ENCODE results near the gene TRRAP.

TRRAP gene

GRCh38 chr7:98957766-98958165 lies 79.4 kb downstream of the TRRAP start:
- Histone ChIP-seq H2BK15ac (ENCODE audit: low read length) (no peak overlapping the region), H4K91ac (ENCODE audit: low read depth, low read length, poor library complexity) (no peak overlapping the region), H3K27ac (replicated peaks; ENCODE audit: low read length) (no peak overlapping the region), H2AFZ (ENCODE audit: low read length) (no peak overlapping the region), H3K27me3 (ENCODE audit: control insufficient read depth in 3 of 3, insufficient read depth in 3 of 3, low read depth in 1 of 3, low read length in 3 of 3) (no peaks in the 10 kb centered on the region), H3K79me1 (ENCODE audit: low read depth, low read length) (peaks cover 4% of the 10 kb centered on the region), H3K36me3 (replicated peaks in 1 of 2; ENCODE audit: control insufficient read depth in 2 of 2, insufficient read depth in 2 of 2, low read length in 2 of 2) (peaks cover 70 to 98% of the 10 kb centered on the region in 2 donors), H2AK5ac (ENCODE audit: low read depth, low read length) (no peak overlapping the region), H3K4me1 (ENCODE audit: control insufficient read depth in 2 of 2, insufficient read depth in 1 of 2, low read depth in 1 of 2, low read length in 2 of 2) (no peaks in the 10 kb centered on the region), H3K4me2 (ENCODE audit: insufficient read depth, low read length, poor library complexity, severe bottlenecking) (no peak overlapping the region), H2BK120ac (ENCODE audit: low read depth, low read length) (no peak overlapping the region), H3K14ac (ENCODE audit: low read length) (no peak overlapping the region), H2BK12ac (ENCODE audit: low read length) (no peak overlapping the region), H3K9ac (ENCODE audit: low read depth, low read length, poor library complexity) (no peak overlapping the region), H3K18ac (ENCODE audit: low read length) (no peak overlapping the region), H4K8ac (ENCODE audit: low read depth, low read length) (no peak overlapping the region), H3K4me3 (ENCODE audit: low read length in 2 of 2) (no peak overlapping the region), H3K23ac (ENCODE audit: low read depth, low read length, poor library complexity) (peak overlapping the region; percentile 26), H3K4ac (ENCODE audit: low read length) (no peak overlapping the region), H2BK5ac (ENCODE audit: low read length) (no peak overlapping the region), H3K9me3 (replicated peaks in 1 of 2; ENCODE audit: control insufficient read depth in 2 of 2, insufficient read depth in 1 of 2, low read depth in 1 of 2, low read length in 2 of 2) (no peaks in the 10 kb centered on the region)
- DNase-seq (ENCODE audit: low spot score), result no peak
- no CpG with 5 or more reads among the region's 11 CpGs for WGBS, 2 donors (ENCODE audit: extremely low coverage in 2 of 2, insufficient read length in 2 of 2, insufficient replicate concordance in 1 of 2)

DNA sequence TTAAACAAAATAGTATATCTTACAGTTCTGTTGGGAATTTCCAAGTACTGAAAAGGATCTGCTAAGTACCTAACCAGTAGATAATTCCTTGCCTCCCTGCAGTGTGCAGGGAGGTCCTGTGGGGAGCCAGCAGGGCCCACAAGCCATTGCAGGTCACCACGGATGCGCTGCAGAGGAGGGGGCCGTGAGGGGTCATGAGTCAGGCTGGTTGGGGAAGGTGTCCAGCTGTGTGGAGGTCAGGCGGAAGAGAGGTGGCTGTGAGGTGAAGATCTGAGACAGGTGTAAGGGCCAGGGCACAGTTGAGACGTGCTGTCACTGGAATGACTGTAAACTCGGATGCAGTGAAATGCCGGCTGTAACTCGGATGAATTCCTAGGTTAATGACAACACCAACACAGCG lies 80.6 kb downstream of the TRRAP start:
- no peak overlapping the region for H2BK120ac ChIP-seq (ENCODE audit: low read depth, low read length)
- no peak for DNase-seq (ENCODE audit: low spot score)
- H3K27ac ChIP-seq (replicated peaks; ENCODE audit: low read length), result no peak overlapping the region
- no peak overlapping the region for H3K4me3 ChIP-seq (ENCODE audit: low read length in 2 of 2)
- H3K79me1 ChIP-seq (ENCODE audit: low read depth, low read length), result peaks cover 4% of the 10 kb centered on the region
- no peaks in the 10 kb centered on the region for H3K27me3 ChIP-seq (ENCODE audit: control insufficient read depth in 3 of 3, insufficient read depth in 3 of 3, low read depth in 1 of 3, low read length in 3 of 3)
- no peak overlapping the region for H3K4me2 ChIP-seq (ENCODE audit: insufficient read depth, low read length, poor library complexity, severe bottlenecking)
- H3K18ac ChIP-seq (ENCODE audit: low read length), result no peak overlapping the region
- no peaks in the 10 kb centered on the region for H3K4me1 ChIP-seq (ENCODE audit: control insufficient read depth in 2 of 2, insufficient read depth in 1 of 2, low read depth in 1 of 2, low read length in 2 of 2)
- H2AK5ac ChIP-seq (ENCODE audit: low read depth, low read length), result no peak overlapping the region
- no peak overlapping the region for H3K9ac ChIP-seq (ENCODE audit: low read depth, low read length, poor library complexity)
- H3K14ac ChIP-seq (ENCODE audit: low read length), result no peak overlapping the region
- H2AFZ ChIP-seq (ENCODE audit: low read length), result no peak overlapping the region
- peaks cover 60 to 97% of the 10 kb centered on the region in 2 donors for H3K36me3 ChIP-seq (replicated peaks in 1 of 2; ENCODE audit: control insufficient read depth in 2 of 2, insufficient read depth in 2 of 2, low read length in 2 of 2)
- no peak overlapping the region for H3K23ac ChIP-seq (ENCODE audit: low read depth, low read length, poor library complexity)
- H3K9me3 ChIP-seq (replicated peaks in 1 of 2; ENCODE audit: control insufficient read depth in 2 of 2, insufficient read depth in 1 of 2, low read depth in 1 of 2, low read length in 2 of 2), result no peaks in the 10 kb centered on the region
- H3K4ac ChIP-seq (ENCODE audit: low read length), result no peak overlapping the region
- H4K8ac ChIP-seq (ENCODE audit: low read depth, low read length), result peak overlapping the region; percentile 43
- H2BK12ac ChIP-seq (ENCODE audit: low read length), result no peak overlapping the region
- no peak overlapping the region for H4K91ac ChIP-seq (ENCODE audit: low read depth, low read length, poor library complexity)
- H2BK5ac ChIP-seq (ENCODE audit: low read length), result peak overlapping the region; percentile 29
- no peak overlapping the region for H2BK15ac ChIP-seq (ENCODE audit: low read length)
- no CpG with 5 or more reads among the region's 9 CpGs for WGBS, 2 donors (ENCODE audit: extremely low coverage in 2 of 2, insufficient read length in 2 of 2, insufficient replicate concordance in 1 of 2)

DNA sequence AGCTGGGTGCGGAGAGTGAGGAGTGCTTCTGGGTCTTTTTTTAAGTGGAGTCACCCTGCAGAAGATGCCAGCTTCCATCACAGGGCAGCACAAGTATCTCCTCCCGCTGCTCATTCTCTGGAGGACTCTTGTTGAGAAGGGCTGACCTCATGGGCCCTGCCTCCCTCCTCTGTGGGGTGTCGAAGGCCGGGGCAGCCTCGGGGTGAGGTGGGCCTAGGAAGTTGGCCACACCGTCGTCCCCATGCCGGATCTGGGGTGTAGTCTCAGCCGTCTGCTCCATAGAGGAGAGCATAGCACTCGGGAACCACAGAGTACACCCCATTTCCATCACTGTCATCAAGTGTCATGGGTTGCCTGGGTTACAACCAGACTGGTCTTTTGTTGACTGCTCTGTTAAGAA lies 85.0 kb downstream of the TRRAP start:
- no peak for DNase-seq (ENCODE audit: low spot score)
- Histone ChIP-seq H2AFZ (ENCODE audit: low read length) (no peak overlapping the region), H3K4me2 (ENCODE audit: insufficient read depth, low read length, poor library complexity, severe bottlenecking) (no peak overlapping the region), H3K9me3 (replicated peaks in 1 of 2; ENCODE audit: control insufficient read depth in 2 of 2, insufficient read depth in 1 of 2, low read depth in 1 of 2, low read length in 2 of 2) (no peaks in the 10 kb centered on the region), H3K36me3 (replicated peaks in 1 of 2; ENCODE audit: control insufficient read depth in 2 of 2, insufficient read depth in 2 of 2, low read length in 2 of 2) (peaks cover 44 to 97% of the 10 kb centered on the region in 2 donors), H2BK12ac (ENCODE audit: low read length) (no peak overlapping the region), H2BK120ac (ENCODE audit: low read depth, low read length) (no peak overlapping the region), H2BK15ac (ENCODE audit: low read length) (no peak overlapping the region), H3K27me3 (ENCODE audit: control insufficient read depth in 3 of 3, insufficient read depth in 3 of 3, low read depth in 1 of 3, low read length in 3 of 3) (no peaks in the 10 kb centered on the region), H3K23ac (ENCODE audit: low read depth, low read length, poor library complexity) (no peak overlapping the region), H4K91ac (ENCODE audit: low read depth, low read length, poor library complexity) (no peak overlapping the region), H2AK5ac (ENCODE audit: low read depth, low read length) (no peak overlapping the region), H3K4me3 (ENCODE audit: low read length in 2 of 2) (no peak overlapping the region), H3K4me1 (ENCODE audit: control insufficient read depth in 2 of 2, insufficient read depth in 1 of 2, low read depth in 1 of 2, low read length in 2 of 2) (no peaks in the 10 kb centered on the region), H3K4ac (ENCODE audit: low read length) (no peak overlapping the region), H2BK5ac (ENCODE audit: low read length) (no peak overlapping the region), H4K8ac (ENCODE audit: low read depth, low read length) (no peak overlapping the region), H3K79me1 (ENCODE audit: low read depth, low read length) (peaks cover 7% of the 10 kb centered on the region), H3K18ac (ENCODE audit: low read length) (no peak overlapping the region), H3K27ac (replicated peaks; ENCODE audit: low read length) (no peak overlapping the region), H3K14ac (ENCODE audit: low read length) (no peak overlapping the region), H3K9ac (ENCODE audit: low read depth, low read length, poor library complexity) (no peak overlapping the region)
- WGBS, 2 donors (ENCODE audit: extremely low coverage in 2 of 2, insufficient read length in 2 of 2, insufficient replicate concordance in 1 of 2), result no CpG with 5 or more reads among the region's 10 CpGs

DNA sequence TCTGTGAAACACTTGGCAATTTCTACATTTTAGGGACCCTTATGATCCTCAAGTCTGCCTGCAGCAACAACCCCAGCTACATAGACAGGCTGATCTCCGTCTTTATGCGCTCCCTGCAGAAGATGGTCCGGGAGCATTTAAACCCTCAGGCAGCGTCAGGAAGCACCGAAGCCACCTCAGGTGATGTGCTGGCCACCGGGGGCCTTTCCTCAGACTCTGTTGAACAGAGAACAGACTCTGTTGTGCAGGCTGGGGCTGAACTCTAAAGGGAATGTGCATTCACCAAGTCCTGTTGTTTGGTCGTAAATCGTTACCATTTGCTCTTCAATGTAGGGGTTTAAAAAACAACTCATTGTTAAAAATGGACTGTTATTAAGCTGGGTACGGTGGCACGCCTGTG lies 86.3 kb downstream of the TRRAP start:
- no peaks in the 10 kb centered on the region for H3K27me3 ChIP-seq (ENCODE audit: control insufficient read depth in 3 of 3, insufficient read depth in 3 of 3, low read depth in 1 of 3, low read length in 3 of 3)
- no peak overlapping the region for H2BK15ac ChIP-seq (ENCODE audit: low read length)
- H3K36me3 ChIP-seq (replicated peaks in 1 of 2; ENCODE audit: control insufficient read depth in 2 of 2, insufficient read depth in 2 of 2, low read length in 2 of 2), result peaks cover 46 to 97% of the 10 kb centered on the region in 2 donors
- H4K91ac ChIP-seq (ENCODE audit: low read depth, low read length, poor library complexity), result no peak overlapping the region
- H4K8ac ChIP-seq (ENCODE audit: low read depth, low read length), result no peak overlapping the region
- no peak overlapping the region for H3K27ac ChIP-seq (replicated peaks; ENCODE audit: low read length)
- H3K4me1 ChIP-seq (ENCODE audit: control insufficient read depth in 2 of 2, insufficient read depth in 1 of 2, low read depth in 1 of 2, low read length in 2 of 2), result no peaks in the 10 kb centered on the region
- no peak overlapping the region for H3K18ac ChIP-seq (ENCODE audit: low read length)
- no peak overlapping the region for H3K4me3 ChIP-seq (ENCODE audit: low read length in 2 of 2)
- no peak overlapping the region for H2AFZ ChIP-seq (ENCODE audit: low read length)
- no peak overlapping the region for H2BK5ac ChIP-seq (ENCODE audit: low read length)
- no peak overlapping the region for H3K4me2 ChIP-seq (ENCODE audit: insufficient read depth, low read length, poor library complexity, severe bottlenecking)
- no peak overlapping the region for H3K9ac ChIP-seq (ENCODE audit: low read depth, low read length, poor library complexity)
- WGBS, 2 donors (ENCODE audit: extremely low coverage in 2 of 2, insufficient read length in 2 of 2, insufficient replicate concordance in 1 of 2), result no CpG with 5 or more reads among the region's 10 CpGs
- H3K23ac ChIP-seq (ENCODE audit: low read depth, low read length, poor library complexity), result no peak overlapping the region
- H3K4ac ChIP-seq (ENCODE audit: low read length), result no peak overlapping the region
- H3K9me3 ChIP-seq (replicated peaks in 1 of 2; ENCODE audit: control insufficient read depth in 2 of 2, insufficient read depth in 1 of 2, low read depth in 1 of 2, low read length in 2 of 2), result no peaks in the 10 kb centered on the region
- H3K14ac ChIP-seq (ENCODE audit: low read length), result no peak overlapping the region
- no peak for DNase-seq (ENCODE audit: low spot score)
- H3K79me1 ChIP-seq (ENCODE audit: low read depth, low read length), result peaks cover 5% of the 10 kb centered on the region
- H2BK120ac ChIP-seq (ENCODE audit: low read depth, low read length), result no peak overlapping the region
- no peak overlapping the region for H2AK5ac ChIP-seq (ENCODE audit: low read depth, low read length)
- no peak overlapping the region for H2BK12ac ChIP-seq (ENCODE audit: low read length)
